Measurements from ENCODE around the gene GPR65. TPM values are rescaled to one million over a fixed set of nuclear protein-coding genes. Genes with fewer than 3 reads are reported as not detected.

Gene GPR65
- total and polyA plus RNA-seq, 2 donors (not counting 1 experiment from before 2014, with no cell fraction given) = 8.7 to 13.4 TPM

GRCh38 chr14:88037325-88037724 lies 32.4 kb downstream of the GPR65 start:
- Mint-ChIP-seq H3K27ac (no peak overlapping the region), H3K4me3 (no peak overlapping the region), H3K27me3 (no peaks in the 10 kb centered on the region), H3K4me1 (no peaks in the 10 kb centered on the region), H3K9me3 (ENCODE audit: insufficient read depth) (no peaks in the 10 kb centered on the region)
- ATAC-seq (ENCODE audit: low read depth) = no peak
- Histone ChIP-seq H3K9ac (ENCODE audit: low read length) (no peak overlapping the region), H2AFZ (ENCODE audit: insufficient read depth, low read depth, low read length, poor library complexity, severe bottlenecking) (no peak overlapping the region), H3K36me3 (replicated peaks in 1 of 2; ENCODE audit: control extremely low read depth in 1 of 2, control insufficient read depth in 1 of 2, extremely low read depth in 1 of 2, insufficient read depth in 2 of 2, low read length in 1 of 2) (no peaks in the 10 kb centered on the region), H3K27me3 (replicated peaks in 1 of 4; ENCODE audit: control extremely low read depth in 1 of 4, control insufficient read depth in 3 of 4, insufficient read depth in 4 of 4, low read length in 3 of 4) (peaks cover 0 to 6% (median 0%) of the 10 kb centered on the region in 4 experiments), H3K4me3 (ENCODE audit: control extremely low read depth in 1 of 5, extremely low read depth in 1 of 5, insufficient read depth in 1 of 5, low read depth in 2 of 5, low read length in 4 of 5) (no peak overlapping the region), H3K9me3 (ENCODE audit: control extremely low read depth in 1 of 3, control insufficient read depth in 2 of 3, insufficient read depth in 1 of 3, low read length in 2 of 3) (no peaks in the 10 kb centered on the region), H3K27ac (ENCODE audit: low read length in 2 of 2) (no peak overlapping the region), H3K4me1 (ENCODE audit: control insufficient read depth in 2 of 2, insufficient read depth in 2 of 2, low read length in 2 of 2) (no peaks in the 10 kb centered on the region), H3K4me2 (replicated peaks; ENCODE audit: low read depth, low read length, poor library complexity, severe bottlenecking) (no peak overlapping the region), H3K79me2 (ENCODE audit: control insufficient read depth, insufficient read depth, low read length) (no peaks in the 10 kb centered on the region), H4K20me1 (ENCODE audit: control insufficient read depth, insufficient read depth, low read length, poor library complexity, severe bottlenecking) (no peaks in the 10 kb centered on the region)
- no peak for TF ChIP-seq CTCF (IDR thresholded peaks at IDR 0.05)
- no peak for TF ChIP-seq EZH2 (IDR thresholded peaks at IDR 0.05; ENCODE audit: borderline replicate concordance, insufficient read depth, low read depth, low read length, poor library complexity, severe bottlenecking)
- no peak for DNase-seq
- ChIA-PET CTCF (no interaction called here), POLR2A (no interaction called here)
- 82% methylated on average over 1 of the region's 1 CpG for WGBS (ENCODE audit: insufficient coverage)
- intact Hi-C loops (cut with micrococcal nuclease) = no loop called here

- no CpG with 5 or more reads among the region's 3 CpGs for WGBS (ENCODE audit: insufficient coverage)
- Histone ChIP-seq H2AFZ (ENCODE audit: insufficient read depth, low read depth, low read length, poor library complexity, severe bottlenecking) (no peak overlapping the region), H3K27me3 (replicated peaks in 1 of 4; ENCODE audit: control extremely low read depth in 1 of 4, control insufficient read depth in 3 of 4, insufficient read depth in 4 of 4, low read length in 3 of 4) (peaks cover 0 to 6% (median 0%) of the 10 kb centered on the region in 4 experiments), H3K4me3 (ENCODE audit: control extremely low read depth in 1 of 5, extremely low read depth in 1 of 5, insufficient read depth in 1 of 5, low read depth in 2 of 5, low read length in 4 of 5) (no peak overlapping the region), H3K4me2 (replicated peaks; ENCODE audit: low read depth, low read length, poor library complexity, severe bottlenecking) (no peak overlapping the region), H3K27ac (ENCODE audit: low read length in 2 of 2) (no peak overlapping the region), H4K20me1 (ENCODE audit: control insufficient read depth, insufficient read depth, low read length, poor library complexity, severe bottlenecking) (no peaks in the 10 kb centered on the region), H3K36me3 (replicated peaks in 1 of 2; ENCODE audit: control extremely low read depth in 1 of 2, control insufficient read depth in 1 of 2, extremely low read depth in 1 of 2, insufficient read depth in 2 of 2, low read length in 1 of 2) (no peaks in the 10 kb centered on the region), H3K4me1 (ENCODE audit: control insufficient read depth in 2 of 2, insufficient read depth in 2 of 2, low read length in 2 of 2) (no peaks in the 10 kb centered on the region), H3K9ac (ENCODE audit: low read length) (no peak overlapping the region), H3K79me2 (ENCODE audit: control insufficient read depth, insufficient read depth, low read length) (no peaks in the 10 kb centered on the region), H3K9me3 (ENCODE audit: control extremely low read depth in 1 of 3, control insufficient read depth in 2 of 3, insufficient read depth in 1 of 3, low read length in 2 of 3) (no peaks in the 10 kb centered on the region)
- Mint-ChIP-seq H3K4me3 (no peak overlapping the region), H3K9me3 (ENCODE audit: insufficient read depth) (no peaks in the 10 kb centered on the region), H3K27me3 (no peaks in the 10 kb centered on the region), H3K27ac (no peak overlapping the region), H3K4me1 (no peaks in the 10 kb centered on the region)
- DNase-seq (no peak), ATAC-seq (ENCODE audit: low read depth) (no peak)
- CTCF ChIA-PET = interaction anchor here (0.8 to 1.1 kb wide), 3 partner anchors 10 to 130 kb away, joined by 3 to 4 read pairs (median 4); no protein-coding TSS in a partner anchor
- intact Hi-C loops (cut with micrococcal nuclease) = no loop called here
- POLR2A ChIA-PET = no interaction called here
- TF ChIP-seq CTCF (IDR thresholded peaks at IDR 0.05) (no peak), EZH2 (IDR thresholded peaks at IDR 0.05; ENCODE audit: borderline replicate concordance, insufficient read depth, low read depth, low read length, poor library complexity, severe bottlenecking) (no peak)
Observed at GRCh38 chr14:88039197-88039596, 34.3 kb downstream of the GPR65 start.

All from B cell (primary cell).